HG03378 (cell line): ENCODE measurements around the gene HTR4.
"Not testable (repeated sequence)": the region's sequence is repeated elsewhere in the genome, so short reads cannot be mapped to it uniquely, and the experiment has no call there.

Experiments used
- ATAC-seq: cut with Tn5 transposase; IDR thresholded peaks from one replicate; pipeline ENCODE4 v1.9.1; 2021; ENCODE audit warnings: mild to moderate bottlenecking, moderate library complexity; ENCODE audit not compliant: unreplicated experiment

HTR4 gene, protein sequence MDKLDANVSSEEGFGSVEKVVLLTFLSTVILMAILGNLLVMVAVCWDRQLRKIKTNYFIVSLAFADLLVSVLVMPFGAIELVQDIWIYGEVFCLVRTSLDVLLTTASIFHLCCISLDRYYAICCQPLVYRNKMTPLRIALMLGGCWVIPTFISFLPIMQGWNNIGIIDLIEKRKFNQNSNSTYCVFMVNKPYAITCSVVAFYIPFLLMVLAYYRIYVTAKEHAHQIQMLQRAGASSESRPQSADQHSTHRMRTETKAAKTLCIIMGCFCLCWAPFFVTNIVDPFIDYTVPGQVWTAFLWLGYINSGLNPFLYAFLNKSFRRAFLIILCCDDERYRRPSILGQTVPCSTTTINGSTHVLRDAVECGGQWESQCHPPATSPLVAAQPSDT

GRCh38 chr5:148653836-148654781, at the start of gene HTR4:
Gene HTR4, minus strand, starts transcription at chr5:148654527. Its CDS starts 17,513 bp downstream, at chr5:148637014.
- ATAC-seq = no peak

GRCh38 chr5:148702019-148702596, 47.8 kb upstream of the HTR4 start:
- ATAC-seq = no peak

DNA sequence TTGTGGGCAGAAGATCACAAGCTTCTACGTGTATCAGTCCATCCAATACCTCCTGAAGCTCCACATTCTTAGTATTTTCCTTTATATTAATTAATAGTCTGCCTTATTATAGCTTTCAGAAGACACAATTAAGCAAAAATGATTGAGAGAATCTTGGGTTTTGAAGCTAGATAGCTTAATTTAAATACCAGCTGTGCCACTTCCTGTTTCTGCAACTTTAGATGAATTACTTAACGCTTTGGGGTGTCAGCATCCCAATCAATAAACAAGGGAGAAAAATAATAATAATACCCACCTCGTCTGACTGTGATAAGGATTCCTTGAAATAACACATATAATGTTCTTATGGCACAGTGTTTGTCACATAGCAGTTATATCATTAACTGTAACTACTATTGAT, 44.7 kb upstream of the HTR4 start:
- ATAC-seq = no peak

DNA sequence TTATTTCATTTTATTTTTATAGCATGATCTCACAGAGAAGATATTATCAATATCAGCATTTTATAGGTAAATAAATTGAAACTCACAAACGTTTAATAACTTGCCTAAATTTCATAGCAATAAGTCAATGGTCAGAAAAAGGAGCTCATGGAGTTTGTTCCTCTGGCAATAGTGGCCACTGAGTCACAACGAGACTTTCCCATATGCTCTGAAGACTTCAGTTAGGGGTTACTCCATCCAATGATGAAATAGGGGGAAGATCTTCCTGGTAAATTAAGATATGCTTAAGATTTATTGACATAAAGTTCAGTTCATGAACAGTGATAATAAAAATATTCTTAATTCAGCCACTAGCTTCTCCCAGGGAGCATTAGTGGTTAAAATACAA, 43.5 kb upstream of the HTR4 start:
- ATAC-seq = no peak

GRCh38 chr5:148697180-148697808, 43.0 kb upstream of the HTR4 start:
- no peak for ATAC-seq

DNA sequence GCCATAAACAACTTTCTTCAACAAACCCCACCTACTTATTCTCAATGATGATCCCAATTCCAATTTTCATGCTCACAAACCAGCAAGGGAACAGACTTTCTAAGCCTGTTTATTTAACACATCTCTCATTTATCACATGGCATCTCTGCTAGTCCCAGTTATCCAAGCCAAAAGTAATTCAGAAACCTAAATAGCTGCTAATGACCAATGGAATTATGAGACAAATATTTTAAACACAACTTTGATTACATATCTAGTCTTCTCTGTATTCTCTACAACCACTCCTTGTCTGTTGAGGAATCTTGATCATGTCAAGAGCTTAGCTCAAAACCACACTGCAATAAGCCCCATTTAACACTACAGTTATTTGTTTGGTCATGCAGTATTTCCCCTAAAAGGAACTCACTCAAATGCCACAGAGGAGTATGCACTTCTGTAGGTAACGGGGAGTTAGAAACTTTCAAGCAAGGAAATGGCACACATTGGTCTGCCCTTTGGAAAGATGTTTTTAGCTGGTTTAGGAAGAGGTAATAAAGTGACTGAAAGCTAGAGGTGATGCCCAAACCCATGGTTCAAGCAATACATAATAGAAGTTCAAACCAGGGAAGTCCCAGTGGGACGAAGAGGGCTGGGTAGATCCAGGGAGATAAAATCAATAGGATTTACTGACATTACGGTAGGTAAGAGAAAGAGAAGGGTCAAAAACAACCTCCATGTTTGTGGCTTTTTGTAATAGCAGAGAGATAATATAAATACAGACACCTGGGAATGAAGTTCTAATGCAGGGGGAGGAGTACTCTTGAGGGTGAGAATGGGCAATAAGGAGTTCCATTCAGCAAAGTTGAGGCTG, 42.1 kb upstream of the HTR4 start:
- ATAC-seq = no peak

DNA sequence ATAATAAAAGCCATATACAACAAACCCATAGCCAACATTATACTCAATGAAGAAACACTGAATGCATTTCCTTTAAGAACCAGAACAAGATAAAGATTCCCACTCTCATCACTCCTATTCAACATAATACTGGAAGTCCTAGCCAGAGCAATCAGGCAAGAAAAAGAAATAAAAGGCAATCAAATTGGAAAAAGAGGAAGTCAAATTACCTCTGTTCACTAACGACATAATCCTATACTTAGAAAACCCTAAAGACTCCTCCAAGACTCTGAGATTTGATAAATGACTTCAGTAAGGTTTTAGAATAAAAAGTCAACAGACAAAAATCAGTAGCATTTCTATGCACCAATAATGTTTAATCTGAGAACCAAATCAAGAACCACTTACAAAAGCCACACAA, 36.6 kb upstream of the HTR4 start:
- no peak for ATAC-seq

- no peak for ATAC-seq
These were observed 34.5 kb upstream of the HTR4 start for GRCh38 chr5:148688787-148689186.

GRCh38 chr5:148687871-148688270, 33.5 kb upstream of the HTR4 start:
- ATAC-seq = no peak

- ATAC-seq = peak; percentile 95
These were observed 33.1 kb upstream of the HTR4 start for GRCh38 chr5:148687427-148687826.

GRCh38 chr5:148686660-148687059, 32.3 kb upstream of the HTR4 start:
- no peak for ATAC-seq

GRCh38 chr5:148685520-148686134, 31.3 kb upstream of the HTR4 start:
- peak; percentile 66 for ATAC-seq

GRCh38 chr5:148684528-148684927, 30.2 kb upstream of the HTR4 start:
- no peak for ATAC-seq

GRCh38 chr5:148683651-148684050, 29.3 kb upstream of the HTR4 start:
- no peak for ATAC-seq

DNA sequence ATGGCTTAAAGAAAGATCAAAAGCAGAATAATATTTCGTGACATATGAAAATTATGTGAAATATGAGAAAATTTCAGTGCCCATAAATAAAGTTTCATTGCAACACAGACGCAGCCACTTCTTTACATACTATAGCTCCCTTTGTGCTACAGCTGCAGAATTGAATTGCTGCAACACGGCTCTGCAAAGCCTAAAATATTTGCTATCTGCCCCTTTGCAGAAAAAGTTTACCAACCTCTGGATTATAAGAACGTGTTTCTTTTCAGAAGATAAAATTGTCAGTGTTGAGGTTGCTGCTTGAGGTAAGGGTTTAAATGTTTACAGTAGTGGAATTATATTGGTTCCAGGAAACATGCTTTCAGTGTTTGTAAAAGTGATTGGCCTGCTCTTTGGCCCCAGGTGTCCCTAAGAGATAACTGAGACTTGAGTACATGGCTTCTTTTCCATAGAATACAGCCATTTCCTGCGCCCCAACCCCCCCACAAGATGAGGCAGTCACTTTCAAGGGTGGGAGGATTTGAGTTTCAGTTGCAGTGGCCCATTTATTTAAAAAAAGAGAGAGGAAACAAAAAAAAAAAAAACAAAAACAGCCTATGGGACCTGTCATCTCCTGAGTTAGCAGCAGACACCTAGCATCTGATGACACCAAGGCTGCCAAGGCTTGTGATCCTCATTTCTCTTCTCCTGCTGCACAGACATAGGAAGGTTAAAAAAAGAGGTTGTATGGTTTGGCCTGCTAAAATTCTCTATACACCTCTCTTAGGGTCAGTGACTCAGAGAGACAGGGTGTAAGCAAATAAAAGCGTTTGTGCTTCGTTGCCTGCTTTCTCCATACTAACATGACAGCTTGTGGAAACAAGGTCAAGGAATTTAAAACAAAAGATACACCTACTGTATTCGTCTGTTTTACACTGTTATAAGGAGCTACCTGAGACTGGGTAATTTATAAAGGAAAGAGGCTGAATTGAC, 28.0 kb upstream of the HTR4 start:
- ATAC-seq = no peak

DNA sequence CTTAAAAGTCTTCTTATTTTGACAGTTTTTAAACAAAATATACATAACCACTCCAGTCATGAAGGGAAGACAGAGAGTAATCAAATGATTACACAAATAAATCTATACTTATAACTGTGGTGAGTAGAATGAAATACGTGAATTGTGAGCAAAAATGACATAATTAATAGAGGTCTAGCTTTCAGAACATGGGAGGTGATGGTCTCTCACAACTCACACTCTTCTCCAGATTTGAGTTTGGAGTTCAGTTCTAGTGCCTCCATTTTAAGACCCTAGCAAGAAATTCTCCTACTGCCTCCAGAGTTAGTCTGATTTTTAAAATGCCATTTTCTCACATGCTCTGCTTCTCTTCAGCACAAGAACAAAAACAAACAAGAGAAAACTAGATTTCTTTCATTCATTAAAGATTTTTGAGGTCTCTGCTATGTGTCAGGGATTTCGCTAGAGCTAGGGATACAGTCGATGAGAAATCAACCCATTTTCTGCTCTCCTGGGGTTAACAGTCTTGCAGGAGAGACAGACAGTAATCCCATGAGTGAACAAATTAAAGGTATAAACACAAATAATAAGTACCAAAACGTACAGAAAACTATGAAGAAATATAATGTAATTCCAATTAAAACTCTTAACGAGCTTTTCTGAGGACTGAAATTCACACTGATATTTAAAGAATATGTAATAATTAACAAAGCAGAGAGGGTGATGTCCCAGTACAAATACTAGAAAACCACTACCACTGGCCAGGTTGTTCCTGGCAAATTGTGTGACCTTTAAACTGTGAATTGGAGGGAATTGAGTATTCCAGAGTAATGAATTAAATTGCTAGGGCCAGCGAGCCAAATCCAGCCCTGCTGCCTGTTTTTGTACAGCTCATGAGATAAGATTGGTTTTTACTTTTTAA, 27.1 kb upstream of the HTR4 start:
- ATAC-seq = no peak

- ATAC-seq = not testable (repeated sequence)
These were observed 19.4 kb upstream of the HTR4 start for GRCh38 chr5:148673704-148674103.

- no peak for ATAC-seq
These were observed 12.0 kb upstream of the HTR4 start for GRCh38 chr5:148666353-148666752.
